Vagina (tissue), 2 donors: ENCODE results near the gene NT5DC1. TPM values are rescaled to one million over a fixed set of nuclear protein-coding genes. Genes with fewer than 3 reads are reported as not detected.

Experiments
- DNase-seq, 2 donors: peaks; one replicate each; pipeline ENCODE4 v3.0.0-alpha.2; 2017; ENCODE audit errors: extremely low spot score in 2 of 2
- H3K27ac ChIP-seq: fragments of 200-600 bp; sonication (generic); one replicate; pipeline ENCODE4 v1.5.1; 2019
- H3K27me3 ChIP-seq: fragments of 200-600 bp; sonication (generic); one replicate; pipeline ENCODE4 v1.5.1; 2019
- H3K36me3 ChIP-seq, 2 donors: fragments of 200-600 bp; sonication (generic); one replicate each; pipeline ENCODE4 v1.5.1; 2017 to 2019
- H3K4me1 ChIP-seq: fragments of 200-600 bp; sonication (generic); one replicate; pipeline ENCODE4 v1.5.1; 2019
- H3K4me3 ChIP-seq, 2 donors: fragments of 200-600 bp; sonication (generic); 1 replicate in 1 of 2; 2 replicates in 1 of 2; pipeline ENCODE4 v1.5.1; 2016 to 2019
- H3K9me3 ChIP-seq: fragments of 200-600 bp; sonication (generic); one replicate; pipeline ENCODE4 v1.5.1; 2019
- CTCF ChIP-seq, 3 experiments: fragments of 450-650 bp in 2 of 3; fragments of 200-600 bp in 1 of 3; sonication (generic) in 1 of 3; IDR thresholded peaks; one replicate each; pipeline ENCODE4 v1.5.1; 2017 to 2019; ENCODE audit warnings: antibody characterized with exemption in 3 of 3, mild to moderate bottlenecking in 2 of 3, moderate library complexity in 2 of 3
- POLR2A ChIP-seq, 2 donors: fragments of 450-650 bp; IDR thresholded peaks; one replicate each; pipeline ENCODE4 v1.6.1; 2017; ENCODE audit warnings: antibody characterized with exemption in 2 of 2, mild to moderate bottlenecking in 2 of 2, moderate library complexity in 2 of 2
- POLR2AphosphoS5 ChIP-seq, 2 donors: sonication (generic); formaldehyde crosslinking; IDR thresholded peaks; one replicate each; pipeline ENCODE4 v1.9.0; 2017; ENCODE audit warnings: antibody characterized with exemption in 2 of 2, mild to moderate bottlenecking in 2 of 2, low read depth in 1 of 2; ENCODE audit not compliant: insufficient read depth in 1 of 2
- intact Hi-C: fragments of 100-400 bp; cut with DNase I; formaldehyde crosslinking; loops from one replicate; pipeline ENCODE4 v1.15.1; 2023
- total RNA-seq: library from RNA; depleted of rRNA; stranded (reverse); fragments of >200 nt; gene quantifications from one replicate; pipeline ENCODE4 v1.2.3, GENCODE V29; 2016

Gene NT5DC1
- total RNA-seq, 1 donor from 2014 or later: 6.1 TPM

GRCh38 chr6:116258520-116258919, 157.9 kb downstream of the NT5DC1 start:
- intact Hi-C loops: no loop called here
- peaks cover 12% of the 10 kb centered on the region for H3K4me1 ChIP-seq
- H3K4me3 ChIP-seq: no peak overlapping the region
- DNase-seq: no peak
- H3K36me3 ChIP-seq: no peaks in the 10 kb centered on the region
- no peaks in the 10 kb centered on the region for H3K9me3 ChIP-seq
- H3K27me3 ChIP-seq: no peaks in the 10 kb centered on the region
- H3K27ac ChIP-seq: no peak overlapping the region
- TF ChIP-seq POLR2AphosphoS5 (IDR thresholded peaks at IDR 0.05; ENCODE audit: insufficient read depth in 1 of 2, low read depth in 1 of 2): no peak
- no peak for TF ChIP-seq POLR2A (IDR thresholded peaks at IDR 0.05)
- TF ChIP-seq CTCF (IDR thresholded peaks at IDR 0.05): no peak

- H3K9me3 ChIP-seq: no peaks in the 10 kb centered on the region
- intact Hi-C loops: no loop called here
- H3K4me3 ChIP-seq: no peak overlapping the region
- H3K4me1 ChIP-seq: peaks cover 7% of the 10 kb centered on the region
- H3K27ac ChIP-seq: no peak overlapping the region
- DNase-seq: no peak
- H3K36me3 ChIP-seq: no peaks in the 10 kb centered on the region
- H3K27me3 ChIP-seq: no peaks in the 10 kb centered on the region
- TF ChIP-seq POLR2A (IDR thresholded peaks at IDR 0.05): no peak
- TF ChIP-seq CTCF (IDR thresholded peaks at IDR 0.05): no peak
- TF ChIP-seq POLR2AphosphoS5 (IDR thresholded peaks at IDR 0.05; ENCODE audit: insufficient read depth in 1 of 2, low read depth in 1 of 2): no peak
Observed at GRCh38 chr6:116263353-116263752, 162.7 kb downstream of the NT5DC1 start.

GRCh38 chr6:116265041-116265829, 164.6 kb downstream of the NT5DC1 start:
- no peaks in the 10 kb centered on the region for H3K36me3 ChIP-seq
- H3K27ac ChIP-seq: no peak overlapping the region
- H3K4me3 ChIP-seq: no peak overlapping the region
- no peak for DNase-seq
- peaks cover 7% of the 10 kb centered on the region for H3K4me1 ChIP-seq
- TF ChIP-seq POLR2AphosphoS5 (IDR thresholded peaks at IDR 0.05; ENCODE audit: insufficient read depth in 1 of 2, low read depth in 1 of 2) (no peak), POLR2A (IDR thresholded peaks at IDR 0.05) (no peak), CTCF (IDR thresholded peaks at IDR 0.05) (no peak)
- H3K9me3 ChIP-seq: no peaks in the 10 kb centered on the region
- intact Hi-C loops: no loop called here
- H3K27me3 ChIP-seq: no peaks in the 10 kb centered on the region

- intact Hi-C loops: no loop called here
- Histone ChIP-seq H3K27ac (no peak overlapping the region), H3K4me1 (peaks cover 7% of the 10 kb centered on the region), H3K9me3 (no peaks in the 10 kb centered on the region), H3K4me3 (no peak overlapping the region), H3K27me3 (no peaks in the 10 kb centered on the region), H3K36me3 (no peaks in the 10 kb centered on the region)
- TF ChIP-seq POLR2A (IDR thresholded peaks at IDR 0.05) (no peak), POLR2AphosphoS5 (IDR thresholded peaks at IDR 0.05; ENCODE audit: insufficient read depth in 1 of 2, low read depth in 1 of 2) (no peak), CTCF (IDR thresholded peaks at IDR 0.05) (no peak)
- no peak for DNase-seq
Observed at GRCh38 chr6:116266803-116267202, 166.2 kb downstream of the NT5DC1 start.

- TF ChIP-seq POLR2A (IDR thresholded peaks at IDR 0.05): no peak
- TF ChIP-seq POLR2AphosphoS5 (IDR thresholded peaks at IDR 0.05; ENCODE audit: insufficient read depth in 1 of 2, low read depth in 1 of 2): no peak
- TF ChIP-seq CTCF (IDR thresholded peaks at IDR 0.05): no peak
- Histone ChIP-seq H3K36me3 (peaks cover 0 to 3% of the 10 kb centered on the region in 2 donors), H3K9me3 (no peaks in the 10 kb centered on the region), H3K4me1 (peaks cover 7% of the 10 kb centered on the region), H3K4me3 (no peak overlapping the region), H3K27me3 (no peaks in the 10 kb centered on the region), H3K27ac (no peak overlapping the region)
- intact Hi-C loops: no loop called here
- no peak for DNase-seq
Observed at GRCh38 chr6:116267836-116268588, 167.4 kb downstream of the NT5DC1 start.
